ENCODE data around the gene TAS2R40.
"Not testable (repeated sequence)": the region's sequence is repeated elsewhere in the genome, so short reads cannot be mapped to it uniquely, and the experiment has no call there.

Gene TAS2R40

DNA sequence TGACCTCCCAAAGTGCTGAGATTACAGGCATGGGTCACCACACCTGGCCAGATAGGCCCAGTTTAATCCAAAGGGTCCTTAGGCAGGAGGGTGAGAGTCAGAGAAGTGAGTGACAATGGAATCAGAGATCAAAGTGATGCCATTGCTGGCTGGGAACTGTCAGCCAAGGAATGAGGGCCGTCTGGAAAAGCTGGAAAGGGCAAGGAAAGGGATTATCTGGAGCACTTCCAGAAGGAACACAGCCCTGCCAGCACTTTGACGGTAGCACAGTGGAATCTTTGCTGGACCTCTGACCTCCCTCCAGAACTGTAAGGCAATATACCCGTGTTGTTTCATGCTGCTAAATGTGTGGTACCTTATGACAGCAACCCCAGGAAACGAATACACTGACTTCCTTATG, 11.3 kb upstream of the TAS2R40 start:
- no peak for DNase-seq (ENCODE audit: low read depth)
- H3K4me3 ChIP-seq (ENCODE audit: low read depth, low read length): no peak overlapping the region
- TF ChIP-seq CTCF (IDR thresholded peaks at IDR 0.05; ENCODE audit: low read depth, low read length, missing control alignments): no peak

DNA sequence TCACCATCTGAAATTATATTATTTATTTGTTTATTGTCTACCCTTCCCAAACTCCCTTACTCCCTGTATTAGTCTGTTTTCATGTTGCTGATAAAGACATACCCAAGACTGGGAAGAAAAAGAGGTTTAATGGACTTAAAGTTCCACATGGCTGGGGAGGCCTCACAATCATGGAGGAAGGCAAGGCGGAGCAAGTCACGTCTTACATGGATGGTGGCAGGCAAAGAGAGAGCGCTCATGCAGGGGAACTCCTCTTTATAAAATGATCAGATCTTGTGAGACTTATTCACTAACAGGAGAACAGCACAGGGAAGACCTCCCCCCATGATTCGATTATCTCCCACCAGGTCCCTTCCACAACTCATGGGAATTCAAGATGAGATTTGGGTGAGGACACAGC, 8.4 kb upstream of the TAS2R40 start:
- H3K4me3 ChIP-seq (ENCODE audit: low read depth, low read length); DNase-seq (ENCODE audit: low read depth): not testable (repeated sequence)

DNA sequence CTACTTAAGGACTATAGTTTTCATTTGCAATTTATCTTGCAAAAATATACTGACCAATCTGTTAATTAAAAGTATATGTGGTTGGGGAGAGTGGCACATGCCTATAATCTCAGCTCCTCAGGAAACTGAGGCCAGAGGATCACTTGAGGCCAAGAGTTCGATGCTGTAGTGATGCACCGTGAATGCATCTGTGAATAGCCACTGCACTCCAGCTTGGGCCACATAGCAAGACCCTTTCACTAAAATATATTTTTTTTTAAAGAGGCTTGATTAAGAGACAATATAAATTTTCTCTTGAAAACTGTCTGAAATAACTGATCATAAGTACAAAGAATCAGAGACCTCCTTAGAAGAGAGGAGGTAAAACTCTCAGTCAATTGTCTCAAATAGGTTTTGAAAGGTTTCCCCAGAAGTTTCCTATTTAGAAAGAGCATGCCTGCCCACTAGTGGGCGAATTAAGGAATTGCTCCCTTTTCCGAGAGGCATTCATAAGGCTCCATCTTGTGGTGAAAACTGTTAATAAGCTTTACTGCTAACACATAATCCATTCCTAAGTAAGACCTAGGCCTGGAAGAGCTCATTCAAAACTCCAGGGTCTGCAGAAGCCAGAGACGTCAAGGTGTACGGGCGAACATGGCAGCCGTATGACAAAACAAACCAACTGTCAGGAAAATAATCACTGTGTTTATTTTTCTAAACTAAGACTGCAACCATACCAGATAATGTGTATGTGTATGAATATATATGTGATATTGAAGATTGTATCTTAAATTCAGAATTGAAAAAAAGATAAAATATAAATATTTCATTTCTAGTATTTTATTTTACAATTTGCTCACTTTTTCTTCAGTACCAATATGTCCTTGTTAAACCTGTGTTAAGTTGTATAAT, 6.8 kb upstream of the TAS2R40 start:
- H3K4me3 ChIP-seq (ENCODE audit: low read depth, low read length): no peak overlapping the region
- peak; percentile 64 for DNase-seq (ENCODE audit: low read depth)
- peak; percentile 99 for TF ChIP-seq CTCF (IDR thresholded peaks at IDR 0.05; ENCODE audit: low read depth, low read length, missing control alignments)

GRCh38 chr7:143216151-143216550, 5.7 kb upstream of the TAS2R40 start:
- TF ChIP-seq CTCF (IDR thresholded peaks at IDR 0.05; ENCODE audit: low read depth, low read length, missing control alignments): no peak
- H3K4me3 ChIP-seq (ENCODE audit: low read depth, low read length): no peak overlapping the region
- no peak for DNase-seq (ENCODE audit: low read depth)

- no peak overlapping the region for H3K4me3 ChIP-seq (ENCODE audit: low read depth, low read length)
- no peak for DNase-seq (ENCODE audit: low read depth)
- no peak for TF ChIP-seq CTCF (IDR thresholded peaks at IDR 0.05; ENCODE audit: low read depth, low read length, missing control alignments)
Observed at GRCh38 chr7:143216686-143217085, 5.2 kb upstream of the TAS2R40 start.

- DNase-seq (ENCODE audit: low read depth): no peak
- H3K4me3 ChIP-seq (ENCODE audit: low read depth, low read length): no peak overlapping the region
- TF ChIP-seq CTCF (IDR thresholded peaks at IDR 0.05; ENCODE audit: low read depth, low read length, missing control alignments): no peak
Observed at GRCh38 chr7:143217806-143218205, 4.0 kb upstream of the TAS2R40 start.

DNA sequence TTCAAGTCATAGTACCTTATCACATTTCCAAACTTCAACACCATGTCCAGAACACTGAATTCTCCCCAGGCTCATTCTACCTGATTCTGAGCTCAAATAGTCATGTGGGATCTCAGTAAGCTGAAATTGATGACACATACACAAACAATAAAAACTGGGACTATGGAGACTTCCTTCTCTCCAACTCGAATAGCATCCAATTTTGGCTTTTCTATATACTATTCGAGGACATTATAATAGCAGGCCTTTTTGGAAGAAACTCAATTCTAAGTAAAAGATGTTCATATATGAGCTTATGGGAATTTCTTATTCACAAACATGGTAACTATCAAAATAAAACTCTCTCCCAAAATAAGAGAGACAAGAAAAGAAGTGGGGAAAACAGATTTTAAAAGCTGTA, 551 bp upstream of the TAS2R40 start:
- DNase-seq (ENCODE audit: low read depth): no peak
- no peak for TF ChIP-seq CTCF (IDR thresholded peaks at IDR 0.05; ENCODE audit: low read depth, low read length, missing control alignments)
- no peak overlapping the region for H3K4me3 ChIP-seq (ENCODE audit: low read depth, low read length)

Data from GM12864 (cell line).